ENCODE data around the gene CKB.

- TF ChIP-seq CTCF (IDR thresholded peaks at IDR 0.05) (no peak), POLR2AphosphoS5 (IDR thresholded peaks at IDR 0.05) (no peak), EP300 (IDR thresholded peaks at IDR 0.05) (no peak)
Observed at GRCh38 chr14:103488071-103488470, 34.6 kb downstream of the CKB start.
